Ishikawa (cell line): Measurements from ENCODE around the gene KLHL33.

Experiments used
- CEBPB ChIP-seq: IDR thresholded peaks from 2 replicates; pipeline ENCODE4 v1.6.1; 2012
- EGR1 ChIP-seq: IDR thresholded peaks from 2 replicates; pipeline ENCODE4 v1.6.1; 2012
- NFIC ChIP-seq: IDR thresholded peaks from 2 replicates; pipeline ENCODE4 v1.6.1; 2012
- RAD21 ChIP-seq: IDR thresholded peaks from 2 replicates; pipeline ENCODE4 v1.6.1; 2012; ENCODE audit warnings: low read depth
- TAF1 ChIP-seq: IDR thresholded peaks from 2 replicates; pipeline ENCODE4 v1.6.1; 2012; ENCODE audit warnings: low read depth, mild to moderate bottlenecking
- USF1 ChIP-seq: IDR thresholded peaks from 2 replicates; pipeline ENCODE4 v1.6.1; 2012
- TF ChIP-seq, protein P1 (sequence below): IDR thresholded peaks from 2 replicates; pipeline ENCODE4 v1.6.1; 2012
- TF ChIP-seq, protein P2 (sequence below): IDR thresholded peaks from 2 replicates; pipeline ENCODE4 v1.6.1; 2012; ENCODE audit warnings: low read depth, mild to moderate bottlenecking

GRCh38 chr14:20468764-20469241 is 32.8 kb upstream of the KLHL33 start:
- TF ChIP-seq CEBPB: no peak
- TF ChIP-seq NFIC: no peak
- TF ChIP-seq, protein P1, sequence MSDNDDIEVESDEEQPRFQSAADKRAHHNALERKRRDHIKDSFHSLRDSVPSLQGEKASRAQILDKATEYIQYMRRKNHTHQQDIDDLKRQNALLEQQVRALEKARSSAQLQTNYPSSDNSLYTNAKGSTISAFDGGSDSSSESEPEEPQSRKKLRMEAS: no peak
- TF ChIP-seq, protein P2, sequence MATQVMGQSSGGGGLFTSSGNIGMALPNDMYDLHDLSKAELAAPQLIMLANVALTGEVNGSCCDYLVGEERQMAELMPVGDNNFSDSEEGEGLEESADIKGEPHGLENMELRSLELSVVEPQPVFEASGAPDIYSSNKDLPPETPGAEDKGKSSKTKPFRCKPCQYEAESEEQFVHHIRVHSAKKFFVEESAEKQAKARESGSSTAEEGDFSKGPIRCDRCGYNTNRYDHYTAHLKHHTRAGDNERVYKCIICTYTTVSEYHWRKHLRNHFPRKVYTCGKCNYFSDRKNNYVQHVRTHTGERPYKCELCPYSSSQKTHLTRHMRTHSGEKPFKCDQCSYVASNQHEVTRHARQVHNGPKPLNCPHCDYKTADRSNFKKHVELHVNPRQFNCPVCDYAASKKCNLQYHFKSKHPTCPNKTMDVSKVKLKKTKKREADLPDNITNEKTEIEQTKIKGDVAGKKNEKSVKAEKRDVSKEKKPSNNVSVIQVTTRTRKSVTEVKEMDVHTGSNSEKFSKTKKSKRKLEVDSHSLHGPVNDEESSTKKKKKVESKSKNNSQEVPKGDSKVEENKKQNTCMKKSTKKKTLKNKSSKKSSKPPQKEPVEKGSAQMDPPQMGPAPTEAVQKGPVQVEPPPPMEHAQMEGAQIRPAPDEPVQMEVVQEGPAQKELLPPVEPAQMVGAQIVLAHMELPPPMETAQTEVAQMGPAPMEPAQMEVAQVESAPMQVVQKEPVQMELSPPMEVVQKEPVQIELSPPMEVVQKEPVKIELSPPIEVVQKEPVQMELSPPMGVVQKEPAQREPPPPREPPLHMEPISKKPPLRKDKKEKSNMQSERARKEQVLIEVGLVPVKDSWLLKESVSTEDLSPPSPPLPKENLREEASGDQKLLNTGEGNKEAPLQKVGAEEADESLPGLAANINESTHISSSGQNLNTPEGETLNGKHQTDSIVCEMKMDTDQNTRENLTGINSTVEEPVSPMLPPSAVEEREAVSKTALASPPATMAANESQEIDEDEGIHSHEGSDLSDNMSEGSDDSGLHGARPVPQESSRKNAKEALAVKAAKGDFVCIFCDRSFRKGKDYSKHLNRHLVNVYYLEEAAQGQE: no peak
- no peak for TF ChIP-seq EGR1
- TF ChIP-seq TAF1: no peak
- no peak for TF ChIP-seq RAD21
- no peak for TF ChIP-seq USF1
